ENCODE data around the gene PAPOLA. TPM values are rescaled to one million over a fixed set of nuclear protein-coding genes. Genes with fewer than 3 reads are reported as not detected.

PAPOLA gene
- total RNA-seq, 1 experiment from 2014 or later = 274 TPM

DNA sequence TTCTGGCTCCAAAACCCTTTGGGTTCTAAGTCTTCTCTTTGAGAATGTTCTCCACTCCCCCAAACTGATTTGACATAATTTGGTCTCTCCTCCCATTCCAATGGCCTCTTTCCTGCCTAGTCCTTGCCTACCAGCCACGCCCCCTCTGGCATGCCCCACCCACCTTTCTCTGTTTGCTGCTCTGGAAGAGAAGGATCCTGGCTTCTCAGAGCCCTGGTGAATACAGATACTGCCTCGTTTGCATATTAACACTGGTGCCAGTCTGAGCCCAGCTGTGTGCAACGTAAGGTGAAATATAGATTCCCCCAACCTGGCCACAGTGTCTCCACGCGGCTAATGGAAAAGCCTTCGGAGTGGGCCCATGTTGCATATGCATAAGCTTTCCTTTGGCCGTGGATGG lies 79.7 kb downstream of the PAPOLA start:
- no peak for DNase-seq (ENCODE audit: low spot score)
- in situ Hi-C loops (cut with HindIII; ENCODE audit: low sequenced_read_pairs) = no loop called here

DNA sequence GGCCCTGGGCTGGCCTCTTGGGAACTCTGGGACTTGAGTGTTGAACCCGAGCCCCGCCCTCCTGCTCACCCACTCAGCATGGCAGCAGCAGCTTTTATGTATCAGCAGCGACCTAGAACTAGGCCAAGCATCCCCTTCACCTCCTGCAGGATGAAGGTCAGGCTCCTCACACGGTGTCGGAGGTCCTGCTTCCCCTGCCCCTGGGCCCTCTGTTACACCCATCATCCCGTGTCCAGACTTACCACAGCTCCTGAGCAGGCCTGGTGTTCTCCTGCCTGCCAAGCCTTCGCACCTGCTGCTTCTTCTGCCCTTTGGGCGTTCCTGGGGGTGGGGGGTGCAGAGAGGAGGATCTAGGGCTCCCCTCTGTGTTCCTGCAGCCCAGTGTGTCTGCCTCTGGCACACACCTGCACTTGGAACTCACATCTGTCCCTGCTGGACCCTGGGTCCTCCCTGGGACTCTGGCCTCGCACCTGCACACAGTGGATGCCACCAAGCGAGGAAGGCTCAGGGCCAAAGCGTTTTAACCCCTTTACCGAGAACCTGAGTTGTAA lies 80.3 kb downstream of the PAPOLA start:
- no peak for DNase-seq (ENCODE audit: low spot score)
- in situ Hi-C loops (cut with HindIII; ENCODE audit: low sequenced_read_pairs) = no loop called here

DNA sequence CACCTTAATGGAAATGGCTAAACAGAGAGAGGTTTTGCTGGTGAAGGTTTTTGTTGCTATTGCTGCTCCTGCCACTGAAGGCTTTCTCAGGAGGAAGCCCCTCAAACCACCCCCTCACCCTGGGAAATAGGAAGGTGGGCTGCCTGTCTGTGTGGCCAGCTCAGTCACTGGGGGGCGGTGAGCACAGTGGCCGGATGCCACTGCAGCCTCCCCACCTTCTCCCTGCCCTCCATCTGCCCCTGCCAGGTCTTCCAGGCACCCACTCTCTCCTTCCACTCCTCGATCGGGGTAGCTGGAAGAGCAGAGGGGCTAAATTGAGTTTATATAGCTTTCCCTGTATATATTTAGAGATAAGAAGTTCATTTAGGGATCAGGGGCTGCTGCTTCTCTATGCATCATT lies 80.8 kb downstream of the PAPOLA start:
- DNase-seq (ENCODE audit: low spot score) = no peak
- in situ Hi-C loops (cut with HindIII; ENCODE audit: low sequenced_read_pairs) = no loop called here

DNA sequence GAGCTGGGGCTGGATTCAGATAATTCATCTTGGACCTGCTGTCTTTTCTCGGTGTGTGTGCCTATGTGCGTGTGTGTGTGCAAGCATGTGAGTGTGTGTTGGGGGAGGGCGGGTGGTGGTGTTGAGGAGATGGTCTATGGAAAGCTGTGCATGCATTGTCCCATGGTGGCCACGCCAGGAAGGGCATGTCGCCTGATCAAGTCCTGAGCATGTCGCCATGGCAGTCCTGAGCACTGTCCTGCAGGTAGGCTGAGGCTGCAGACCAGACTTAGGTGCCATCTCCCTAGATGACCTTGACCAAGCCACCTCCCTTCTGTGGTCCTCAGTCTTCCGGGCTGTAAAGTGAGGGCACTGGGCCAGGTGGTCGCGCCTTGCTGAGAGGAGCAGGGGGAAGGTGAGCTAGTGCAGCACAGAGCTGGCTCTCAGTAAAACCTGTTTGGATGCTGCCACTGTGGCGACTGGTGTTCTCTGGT lies 81.4 kb downstream of the PAPOLA start:
- in situ Hi-C loops (cut with HindIII; ENCODE audit: low sequenced_read_pairs) = no loop called here
- no peak for DNase-seq (ENCODE audit: low spot score)

DNA sequence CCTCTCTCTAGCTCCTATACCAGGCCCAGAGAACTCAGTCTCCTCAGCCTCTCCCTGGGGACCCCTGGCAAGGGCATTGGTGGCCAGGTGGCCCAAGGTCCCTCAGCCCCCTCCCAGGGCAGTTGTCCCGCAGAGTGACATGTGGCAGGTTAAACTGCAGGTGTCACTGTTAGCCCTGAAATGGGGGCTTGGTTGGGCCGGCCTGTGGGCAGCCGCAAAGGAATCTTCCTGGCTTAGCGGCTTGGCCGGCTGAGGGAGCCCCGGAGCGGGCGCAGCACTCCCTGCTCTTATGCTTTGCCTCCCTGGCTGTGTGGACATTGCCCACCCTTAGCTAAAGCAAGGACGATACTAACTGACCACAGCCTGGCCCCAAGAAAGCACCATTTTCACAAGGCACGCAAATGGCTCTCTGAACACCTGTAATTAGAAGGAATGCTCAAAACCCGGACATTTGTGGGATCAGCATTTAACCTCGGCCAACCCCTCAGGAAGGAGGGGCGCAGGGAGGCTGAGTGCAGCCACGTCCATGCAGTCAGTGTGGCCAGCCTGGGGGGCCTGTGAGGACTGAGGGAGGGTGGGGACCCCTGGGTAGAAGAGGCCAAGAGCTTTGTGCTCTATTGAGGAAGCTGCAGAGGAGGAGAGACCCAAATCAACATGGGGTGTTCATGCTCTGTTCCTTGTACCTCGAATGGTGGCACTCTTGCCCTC lies 82.2 kb downstream of the PAPOLA start:
- DNase-seq (ENCODE audit: low spot score) = peak; percentile 49

DNA sequence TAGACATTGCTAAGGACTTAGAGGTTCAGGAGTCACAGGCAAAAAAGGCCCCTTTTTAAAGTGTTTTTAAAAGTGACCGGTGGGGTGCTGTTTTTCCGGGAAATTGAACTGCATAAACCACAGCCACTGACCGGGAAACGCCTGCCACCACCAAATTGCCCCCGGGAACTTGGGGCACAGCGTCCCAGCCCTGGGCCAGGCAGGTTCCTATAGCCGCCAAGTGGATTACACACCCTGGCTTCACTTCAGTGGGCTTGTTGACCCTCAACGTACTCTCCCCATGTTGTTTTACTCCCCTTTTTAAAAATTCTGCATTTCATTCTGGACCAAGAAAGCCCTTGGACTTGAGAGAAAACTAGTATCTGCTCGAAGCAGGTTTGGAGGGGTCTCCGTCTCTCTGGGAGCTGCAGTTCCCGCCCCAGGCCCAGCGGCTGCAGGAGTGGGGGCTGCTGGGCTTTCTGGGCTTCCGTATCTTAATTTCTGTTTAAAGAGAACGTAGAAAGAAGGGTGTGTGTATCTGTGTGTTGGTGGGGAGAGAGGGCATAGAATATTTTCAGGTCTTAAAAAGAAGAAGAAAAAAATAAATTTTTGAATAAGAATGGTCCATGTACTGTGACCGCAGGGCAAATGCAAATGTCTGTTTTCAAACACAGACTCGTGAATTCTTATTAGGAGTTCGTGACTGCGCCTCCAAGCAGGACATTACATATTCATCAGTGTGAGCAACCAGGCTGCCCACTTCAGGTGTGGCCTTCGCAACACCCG lies 82.9 kb downstream of the PAPOLA start:
- in situ Hi-C loops (cut with HindIII; ENCODE audit: low sequenced_read_pairs) = no loop called here

More for the DNA sequence above, 82.2 kb downstream of the PAPOLA start:
- in situ Hi-C loops (cut with HindIII; ENCODE audit: low sequenced_read_pairs) = no loop called here

DNA sequence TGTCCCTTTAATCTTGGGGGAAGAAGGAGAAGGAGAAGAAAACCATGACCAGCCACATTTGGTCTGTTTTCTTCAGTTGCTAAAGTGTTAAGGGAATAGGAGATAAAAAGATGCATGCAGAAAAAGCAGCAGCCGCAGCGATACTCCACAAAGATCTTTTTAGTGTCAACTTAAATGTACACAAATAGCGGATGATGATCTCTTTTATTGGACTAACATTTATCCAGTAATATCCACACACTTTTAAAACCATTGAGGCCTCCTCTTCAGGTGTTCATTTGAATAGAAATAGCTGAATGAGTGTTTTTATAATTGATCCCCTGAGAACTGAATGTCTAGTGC lies 83.5 kb downstream of the PAPOLA start:
- no peak for DNase-seq (ENCODE audit: low spot score)
- in situ Hi-C loops (cut with HindIII; ENCODE audit: low sequenced_read_pairs) = no loop called here

More for the DNA sequence above, 82.9 kb downstream of the PAPOLA start:
- DNase-seq (ENCODE audit: low spot score) = no peak

DNA sequence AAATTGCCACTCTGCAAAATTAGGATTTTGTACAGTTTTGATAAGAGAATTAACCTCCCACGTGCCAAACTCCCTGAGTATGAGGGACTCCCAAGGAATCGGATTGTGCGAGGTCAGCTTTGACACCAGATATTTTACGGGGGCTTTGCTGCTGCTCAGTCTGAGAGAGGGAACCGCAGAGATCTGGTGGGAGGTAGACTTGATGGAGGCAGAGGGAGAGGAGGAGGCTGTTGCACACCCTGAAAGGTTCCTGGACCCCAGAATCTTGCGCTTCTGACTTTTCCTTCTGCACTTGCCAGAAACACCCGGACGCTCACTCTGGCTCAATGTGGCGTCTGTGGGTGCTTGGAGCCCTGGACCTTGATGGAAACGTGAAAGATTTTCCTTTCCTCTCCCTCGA lies 83.9 kb downstream of the PAPOLA start:
- no peak for DNase-seq (ENCODE audit: low spot score)
- in situ Hi-C loops (cut with HindIII; ENCODE audit: low sequenced_read_pairs) = no loop called here

DNA sequence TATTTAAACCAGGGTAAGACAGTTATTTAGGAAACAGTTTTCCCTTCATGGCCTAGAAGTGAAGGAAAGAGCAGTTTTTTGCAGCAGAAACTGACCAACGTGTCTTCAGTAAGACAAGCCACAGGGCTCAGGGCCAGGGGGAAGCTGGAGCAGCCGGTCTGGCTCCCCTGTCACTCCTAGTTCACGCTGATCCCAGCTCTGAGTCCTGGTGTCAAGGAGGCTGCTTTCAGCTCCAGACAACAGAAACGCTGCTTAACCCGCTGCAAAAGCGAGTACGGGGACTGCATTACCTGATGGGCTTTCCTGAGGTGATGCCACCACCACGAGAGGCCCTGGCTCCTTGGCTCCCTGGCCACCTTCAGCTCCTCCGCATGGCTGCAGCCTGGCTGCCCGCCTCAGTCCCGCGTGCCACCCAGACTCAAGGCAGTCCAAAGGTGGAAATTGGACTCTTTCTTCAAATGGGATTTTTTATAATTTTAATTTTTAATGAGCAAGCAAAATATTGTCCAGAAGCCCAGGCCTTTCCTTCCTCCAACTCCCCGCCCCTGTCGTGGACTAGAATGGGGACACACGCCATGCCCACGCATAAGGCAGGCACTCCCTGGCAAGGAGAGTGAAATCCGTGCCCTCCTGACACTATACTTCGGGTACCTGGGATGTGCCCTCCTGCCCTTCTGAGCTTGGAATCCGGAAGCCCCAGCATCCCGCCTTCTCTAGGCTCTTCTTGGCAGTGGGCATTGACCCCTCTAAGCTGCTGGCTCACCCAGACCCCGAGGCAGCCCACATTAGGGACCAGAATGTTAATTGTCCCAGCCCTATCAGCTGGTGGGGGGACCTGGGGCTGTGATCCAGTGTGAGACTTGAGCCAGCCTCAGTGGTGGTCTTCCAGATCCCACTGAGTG lies 85.0 kb downstream of the PAPOLA start:
- in situ Hi-C loops (cut with HindIII; ENCODE audit: low sequenced_read_pairs) = no loop called here
- no peak for DNase-seq (ENCODE audit: low spot score)

DNA sequence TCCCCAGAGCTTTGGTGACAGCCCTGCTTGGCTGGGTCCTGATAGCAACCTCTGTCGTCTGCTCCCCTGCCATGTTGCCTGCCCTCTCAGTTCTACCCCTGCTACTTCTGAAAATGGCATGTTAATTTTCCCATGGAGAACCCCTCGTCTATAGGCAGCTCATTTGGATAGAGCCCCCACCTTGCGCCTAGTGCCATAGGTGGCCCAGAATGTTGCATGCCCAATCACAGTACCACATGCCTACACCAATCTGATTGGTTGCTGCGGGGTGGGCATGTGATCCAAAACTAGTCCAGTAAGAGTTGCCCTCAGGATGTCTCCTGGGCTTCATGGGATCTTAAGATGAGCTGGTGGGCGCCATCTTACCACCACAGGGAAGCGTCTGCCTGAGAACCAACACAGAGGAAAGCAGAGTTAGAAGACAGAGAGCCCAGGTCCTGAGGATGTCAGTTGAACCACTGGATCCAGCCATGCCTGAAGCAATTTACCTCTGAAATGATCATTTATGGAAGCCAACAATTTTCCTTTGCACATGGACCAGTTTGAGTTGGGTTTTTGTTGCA lies 85.7 kb downstream of the PAPOLA start:
- DNase-seq (ENCODE audit: low spot score) = no peak
- in situ Hi-C loops (cut with HindIII; ENCODE audit: low sequenced_read_pairs) = no loop called here

DNA sequence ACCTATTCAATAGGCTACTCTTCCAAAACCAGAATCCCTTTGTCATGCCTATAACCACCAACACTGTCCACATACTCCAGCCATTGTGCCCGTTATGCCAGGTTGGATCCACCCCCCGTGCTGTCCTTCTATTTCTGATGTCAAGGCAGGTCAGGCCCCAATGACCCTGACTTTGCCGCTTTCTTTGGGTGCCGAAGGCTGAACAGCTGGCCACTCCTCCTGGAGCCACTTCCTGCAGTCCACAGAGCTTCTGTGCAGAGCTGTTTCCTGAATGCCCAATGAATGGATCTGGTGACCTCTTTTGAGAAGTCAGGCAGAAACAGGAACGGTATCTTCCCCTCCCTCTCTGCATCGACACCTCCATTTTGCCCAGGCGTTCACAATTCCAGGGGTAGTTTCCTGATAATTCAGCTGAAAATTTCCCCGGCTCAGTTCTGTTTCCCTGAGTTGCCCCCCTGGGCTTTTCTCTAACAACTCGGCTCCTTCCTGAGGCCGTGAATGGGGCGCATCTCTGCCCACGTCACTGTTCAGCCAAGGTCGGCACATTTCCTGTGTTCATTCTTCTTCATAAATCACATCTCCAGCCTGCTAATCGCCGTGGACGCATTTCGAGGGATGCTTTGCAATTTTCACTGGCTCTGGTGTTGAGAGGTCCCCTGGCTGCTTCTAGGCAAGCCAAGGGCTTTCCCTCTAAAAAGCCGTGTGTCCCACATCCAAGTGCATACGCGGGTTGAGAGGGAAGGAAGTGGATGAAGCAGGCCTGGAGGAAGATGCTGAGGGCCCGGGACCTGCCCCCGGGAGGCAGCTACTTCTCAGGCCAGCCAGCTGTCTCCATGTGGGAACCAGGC lies 86.5 kb downstream of the PAPOLA start:
- in situ Hi-C loops (cut with HindIII; ENCODE audit: low sequenced_read_pairs) = no loop called here
- no peak for DNase-seq (ENCODE audit: low spot score)

DNA sequence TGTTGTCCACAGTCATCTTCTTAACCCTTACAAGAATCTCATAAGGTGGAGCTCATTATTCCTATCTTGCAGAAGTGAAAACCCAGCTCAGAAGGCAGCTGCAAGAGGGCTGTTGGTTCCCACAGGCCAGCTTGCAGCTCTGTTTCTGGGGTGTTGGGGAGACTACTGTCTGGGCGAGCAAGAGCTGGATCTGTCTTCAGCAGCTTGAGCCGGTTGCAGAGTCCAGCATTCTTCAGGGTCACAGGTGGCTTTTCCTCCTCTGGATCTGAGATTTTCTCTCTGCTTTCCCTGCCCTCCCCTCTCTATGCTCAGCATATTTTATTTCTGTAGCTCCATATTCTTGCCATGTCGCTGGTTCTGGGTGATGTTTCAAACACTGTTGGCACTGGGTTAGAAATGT lies 87.4 kb downstream of the PAPOLA start:
- in situ Hi-C loops (cut with HindIII; ENCODE audit: low sequenced_read_pairs) = no loop called here
- no peak for DNase-seq (ENCODE audit: low spot score)

DNA sequence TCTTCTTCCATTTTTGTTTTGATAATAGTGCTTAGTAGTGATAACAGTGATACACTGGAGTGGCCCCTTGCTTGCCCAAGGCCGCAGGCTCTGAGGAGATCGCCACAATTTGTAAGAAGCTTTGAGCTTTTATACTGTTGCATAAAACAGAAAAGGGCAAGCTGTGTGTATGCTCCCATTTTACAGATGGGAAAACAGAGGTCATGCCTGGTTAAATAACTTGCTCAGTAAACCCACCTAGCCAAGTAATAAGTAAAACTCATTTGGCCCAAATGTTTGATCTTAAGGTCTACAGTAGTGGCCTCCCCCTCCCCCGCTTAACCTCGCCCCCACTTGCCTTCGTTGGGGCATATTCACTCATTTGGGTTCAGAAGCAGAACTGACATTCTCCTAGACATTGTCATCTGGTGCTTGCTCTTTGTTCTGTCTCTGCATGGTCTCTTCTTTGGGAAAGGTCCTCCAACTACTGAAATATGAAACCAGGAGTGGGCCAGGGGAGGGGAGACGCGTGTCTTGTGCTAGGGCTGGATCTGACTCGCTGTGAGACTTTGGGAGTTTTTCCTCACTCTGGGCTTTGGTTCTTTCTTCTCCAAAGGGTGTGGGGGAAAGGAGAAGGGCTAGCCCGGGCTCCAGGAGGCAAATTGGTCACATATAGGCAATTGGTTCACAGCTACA lies 88.1 kb downstream of the PAPOLA start:
- in situ Hi-C loops (cut with HindIII; ENCODE audit: low sequenced_read_pairs) = no loop called here

DNA sequence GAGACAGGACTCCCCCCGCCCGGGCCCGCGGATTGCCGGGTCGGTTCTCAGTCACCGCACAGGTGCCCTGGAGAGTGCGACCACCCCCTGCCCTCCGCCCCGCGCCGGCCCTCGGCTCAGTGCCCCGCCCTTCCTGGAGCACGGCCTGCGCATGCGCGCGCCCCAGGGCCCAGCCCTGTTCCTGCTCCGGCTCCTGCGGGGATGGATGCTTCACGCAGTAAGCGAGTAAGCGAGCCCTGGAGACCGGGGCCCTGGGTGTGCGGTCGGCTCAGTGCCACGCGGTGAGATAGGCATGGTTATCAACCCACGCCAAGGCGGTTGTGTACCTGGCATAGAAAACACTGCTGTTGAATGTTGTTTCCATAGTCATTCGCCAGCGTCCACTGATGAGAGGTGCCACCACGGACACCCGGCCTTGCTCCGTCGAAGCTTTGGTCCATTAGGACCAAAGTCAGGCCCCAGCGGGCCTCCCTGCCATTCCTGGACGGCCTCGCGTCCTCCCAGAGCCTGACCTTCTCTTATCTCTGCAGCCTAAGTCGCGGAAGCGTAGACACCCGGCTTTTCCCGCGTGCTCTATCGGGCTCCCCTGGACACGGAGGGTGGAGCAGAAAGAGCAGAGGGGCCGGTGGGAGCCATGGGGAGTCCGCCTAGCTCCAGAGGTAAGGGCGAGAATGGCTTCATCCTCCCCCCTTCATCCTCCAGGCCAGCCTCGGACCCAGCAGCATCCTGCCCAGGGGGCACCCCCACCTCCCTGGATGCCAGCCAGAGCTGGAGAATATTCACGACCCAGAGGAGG lies 90.6 kb downstream of the PAPOLA start:
- in situ Hi-C loops (cut with HindIII; ENCODE audit: low sequenced_read_pairs) = no loop called here
- no peak for DNase-seq (ENCODE audit: low spot score)

More for the DNA sequence above, 88.1 kb downstream of the PAPOLA start:
- no peak for DNase-seq (ENCODE audit: low spot score)

DNA sequence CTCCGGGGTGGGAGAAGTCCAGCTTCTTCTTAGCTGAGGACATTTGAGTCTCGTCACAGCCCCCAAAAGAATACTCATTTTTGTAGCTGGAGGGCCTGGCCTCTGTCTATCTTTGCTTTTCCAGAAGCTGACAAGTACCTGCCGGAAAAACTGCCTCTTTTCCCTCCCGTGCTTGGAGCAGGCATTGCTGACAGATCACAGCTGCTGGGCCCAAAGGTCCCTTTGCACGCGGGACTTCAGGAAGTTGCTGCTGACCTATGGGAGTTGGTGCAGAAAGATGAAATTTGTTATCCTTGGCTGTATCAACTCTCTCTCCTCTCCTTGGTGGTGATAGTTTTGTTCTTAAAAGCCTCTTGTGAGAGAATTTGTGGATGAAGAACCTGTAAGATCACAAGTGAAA lies 92.8 kb downstream of the PAPOLA start:
- in situ Hi-C loops (cut with HindIII; ENCODE audit: low sequenced_read_pairs) = no loop called here
- no peak for DNase-seq (ENCODE audit: low spot score)

DNA sequence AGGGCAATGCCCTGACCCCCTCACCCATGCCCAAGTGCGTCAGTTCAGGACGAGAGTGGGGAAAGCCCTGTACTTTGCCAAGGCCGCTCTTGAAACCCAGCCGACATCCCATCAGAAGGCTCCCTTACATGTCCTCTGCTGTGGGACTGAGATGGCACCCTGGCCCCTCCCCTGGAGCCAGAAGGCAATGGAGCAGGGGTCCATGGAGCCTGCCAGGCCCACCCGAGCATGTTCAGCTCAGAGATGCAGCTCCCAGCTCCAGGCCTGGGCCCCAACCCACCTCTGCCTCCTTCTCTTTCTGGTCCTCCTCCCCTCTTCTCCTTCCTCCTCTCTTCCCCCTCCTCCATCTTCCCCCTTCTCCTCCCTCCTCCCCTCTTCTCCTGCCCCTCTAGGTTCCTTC lies 95.5 kb downstream of the PAPOLA start:
- no peak for DNase-seq (ENCODE audit: low spot score)
- in situ Hi-C loops (cut with HindIII; ENCODE audit: low sequenced_read_pairs) = no loop called here

DNA sequence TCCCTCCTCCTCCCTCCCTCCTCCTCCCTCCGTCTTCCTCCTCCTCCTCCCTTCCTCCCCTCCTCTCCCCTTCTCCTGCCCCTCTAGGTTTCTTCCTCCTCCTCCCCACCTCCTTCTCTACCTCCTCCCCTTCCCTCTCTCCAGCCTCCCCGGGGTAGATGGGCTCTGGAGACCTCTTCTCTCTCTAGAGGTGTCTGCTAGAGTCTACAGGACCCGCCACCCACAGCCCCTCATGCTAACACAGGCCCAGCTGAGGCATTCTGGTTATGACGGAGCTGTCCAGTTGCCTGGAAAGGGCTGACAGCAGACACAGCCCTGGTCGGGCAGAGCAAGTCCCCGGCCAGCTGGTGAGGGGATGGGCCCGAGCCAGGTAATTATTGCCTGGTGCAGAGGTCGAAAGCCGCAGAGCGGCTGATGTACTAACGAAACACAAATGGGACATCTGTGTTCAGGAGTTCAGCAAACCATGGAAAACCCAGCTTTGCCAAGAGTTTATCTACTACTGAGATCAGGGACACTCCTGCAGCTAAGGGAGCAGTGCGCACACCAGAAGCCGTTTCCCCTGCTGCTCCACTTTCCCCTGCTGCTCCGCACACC lies 96.2 kb downstream of the PAPOLA start:
- in situ Hi-C loops (cut with HindIII; ENCODE audit: low sequenced_read_pairs) = no loop called here
- no peak for DNase-seq (ENCODE audit: low spot score)

All from G401 (cell line).